Measurements from ENCODE around the gene KCNJ15.

DNA sequence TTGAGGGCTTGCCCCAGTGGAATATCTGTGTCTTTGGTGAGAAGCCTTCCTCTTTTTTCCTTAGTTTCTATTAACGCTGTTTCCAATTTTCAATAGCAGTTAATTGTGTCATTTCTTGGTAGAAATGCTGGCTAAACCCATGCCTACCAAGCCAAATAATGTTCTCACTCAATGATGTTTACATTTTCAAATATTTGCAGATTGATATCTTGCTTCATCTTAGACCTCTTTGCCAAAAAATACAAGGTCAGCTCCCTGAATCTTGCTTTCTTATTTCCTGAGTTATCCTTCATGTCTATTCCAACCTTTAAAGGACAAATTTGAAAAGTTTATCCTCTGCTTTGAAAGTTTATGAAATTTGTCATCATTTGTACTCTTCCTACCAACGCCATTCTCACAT lies 5.1 kb downstream of the KCNJ15 start:
- TF ChIP-seq CTCF (IDR thresholded peaks at IDR 0.05) (no peak), POLR2A (IDR thresholded peaks at IDR 0.05) (no peak)

Data from esophagus squamous epithelium (tissue), 4 donors.